ENCODE measurements around the gene JAK1.

The JAK1 gene

GRCh38 chr1:64855557-64855956 lies 110.8 kb downstream of the JAK1 start:
- no peak for DNase-seq (ENCODE audit: extremely low spot score)
- POLR2A ChIA-PET: no interaction called here
- CTCF ChIA-PET: interaction anchor here (1.0 to 1.4 kb wide), 2 partner anchors 12 to 220 kb away, joined by 3 to 4 read pairs; no protein-coding TSS in a partner anchor
- TF ChIP-seq CTCF (IDR thresholded peaks at IDR 0.05; ENCODE audit: control extremely low read depth, extremely low read depth, low read depth, missing control alignments): no peak

- ChIA-PET POLR2A (no interaction called here), CTCF (no interaction called here)
- DNase-seq (ENCODE audit: extremely low spot score): no peak
- TF ChIP-seq CTCF (IDR thresholded peaks at IDR 0.05; ENCODE audit: control extremely low read depth, extremely low read depth, low read depth, missing control alignments): no peak
Measured at GRCh38 chr1:64854674-64855073, 111.7 kb downstream of the JAK1 start.

DNA sequence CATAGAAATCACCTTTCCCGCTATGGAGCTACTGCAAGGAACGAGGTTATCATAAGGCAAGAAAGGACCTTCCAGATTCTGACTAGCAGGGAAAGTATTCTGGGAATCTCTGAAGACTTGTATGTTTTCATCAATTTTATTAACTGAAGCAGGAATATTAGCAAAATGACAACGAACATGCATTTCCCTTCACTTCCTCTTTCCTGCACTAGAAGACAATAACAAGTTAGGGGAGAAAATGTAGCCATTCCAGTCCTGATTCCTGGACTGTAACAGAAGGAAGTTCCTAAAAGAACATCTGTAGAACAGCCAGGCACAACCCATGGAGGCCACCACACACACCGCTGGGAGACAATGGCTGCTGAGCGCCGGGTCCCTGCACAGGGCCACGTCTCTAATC lies 114.7 kb downstream of the JAK1 start:
- POLR2A ChIA-PET: no interaction called here
- CTCF ChIA-PET: no interaction called here
- no peak for TF ChIP-seq CTCF (IDR thresholded peaks at IDR 0.05; ENCODE audit: control extremely low read depth, extremely low read depth, low read depth, missing control alignments)
- DNase-seq (ENCODE audit: extremely low spot score): no peak

GRCh38 chr1:64850846-64851245 lies 115.5 kb downstream of the JAK1 start:
- DNase-seq (ENCODE audit: extremely low spot score): no peak
- no peak for TF ChIP-seq CTCF (IDR thresholded peaks at IDR 0.05; ENCODE audit: control extremely low read depth, extremely low read depth, low read depth, missing control alignments)
- ChIA-PET POLR2A (no interaction called here), CTCF (interaction anchor here (1.0 to 2.3 kb wide), 2 partner anchors 27 to 72 kb away, joined by 3 to 5 read pairs; no protein-coding TSS in a partner anchor)

GRCh38 chr1:64849942-64850341 lies 116.4 kb downstream of the JAK1 start:
- no peak for TF ChIP-seq CTCF (IDR thresholded peaks at IDR 0.05; ENCODE audit: control extremely low read depth, extremely low read depth, low read depth, missing control alignments)
- ChIA-PET POLR2A (interaction anchor here (0.5 kb wide), 1 partner anchor 69 kb away, joined by 3 read pairs; no protein-coding TSS in a partner anchor), CTCF (interaction anchor here (0.9 to 2.3 kb wide), 7 partner anchors 10 to 73 kb away, joined by 3 to 5 read pairs (median 4); no protein-coding TSS in a partner anchor)
- no peak for DNase-seq (ENCODE audit: extremely low spot score)

GRCh38 chr1:64848803-64849202 lies 117.5 kb downstream of the JAK1 start:
- DNase-seq (ENCODE audit: extremely low spot score): no peak
- POLR2A ChIA-PET: no interaction called here
- CTCF ChIA-PET: interaction anchor here (1.0 to 2.3 kb wide), 3 partner anchors 18 to 29 kb away, joined by 3 to 5 read pairs (median 4); no protein-coding TSS in a partner anchor
- TF ChIP-seq CTCF (IDR thresholded peaks at IDR 0.05; ENCODE audit: control extremely low read depth, extremely low read depth, low read depth, missing control alignments): no peak

GRCh38 chr1:64848136-64848535 lies 118.2 kb downstream of the JAK1 start:
- no peak for TF ChIP-seq CTCF (IDR thresholded peaks at IDR 0.05; ENCODE audit: control extremely low read depth, extremely low read depth, low read depth, missing control alignments)
- DNase-seq (ENCODE audit: extremely low spot score): no peak
- ChIA-PET CTCF (no interaction called here), POLR2A (no interaction called here)
